ENCODE measurements around the gene IPO13.

DNA sequence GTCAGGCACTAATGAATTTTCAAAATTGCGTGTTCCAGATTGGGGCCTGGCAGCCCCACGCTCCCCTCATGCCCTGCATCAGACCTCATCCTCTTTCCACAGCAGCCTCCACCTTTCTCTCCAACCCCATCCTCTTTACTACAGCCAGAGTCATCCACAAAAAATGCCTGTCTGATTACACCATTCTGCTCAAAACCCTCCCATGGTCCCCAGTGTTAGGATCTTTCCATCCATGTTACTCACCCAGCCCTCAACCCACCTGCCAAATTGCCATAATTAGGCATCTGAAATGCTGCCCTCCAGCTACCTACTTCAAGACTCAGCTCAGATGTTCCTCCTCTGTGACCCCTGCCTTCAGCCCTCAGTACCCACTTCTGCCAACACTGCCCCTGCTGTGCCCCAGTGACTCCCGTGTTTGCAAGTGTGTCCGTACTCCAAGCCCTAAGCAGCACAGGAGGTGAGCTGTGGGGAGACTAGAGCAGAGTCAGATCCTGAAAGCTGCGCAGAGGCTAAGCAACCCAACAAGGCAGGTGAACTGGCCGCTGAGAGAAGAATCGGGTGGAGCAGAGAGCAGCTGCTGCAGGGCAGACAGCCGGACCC is 13.9 kb upstream of the IPO13 start:
- TF ChIP-seq CTCF (IDR thresholded peaks at IDR 0.05): no peak
- no peak for TF ChIP-seq EP300 (IDR thresholded peaks at IDR 0.05)
- TF ChIP-seq POLR2A (IDR thresholded peaks at IDR 0.05): no peak

Data from upper lobe of left lung (tissue), 4 donors.